Fibroblast of pulmonary artery (primary cell): ENCODE results near the gene ADAMTS3.

Experiments used
- DNase-seq: peaks from one replicate; pipeline ENCODE4 v3.0.0-alpha.2; 2010; ENCODE audit warnings: low read depth
- H3K4me3 ChIP-seq: replicated peaks from 2 replicates; pipeline ENCODE4 v1.5.1; 2011; ENCODE audit warnings: low read depth, mild to moderate bottlenecking, control low read depth, low read length, moderate library complexity
- CTCF ChIP-seq: IDR thresholded peaks from 2 replicates; pipeline ENCODE4 v1.5.1; 2011; ENCODE audit warnings: mild to moderate bottlenecking, control low read depth, low read length, inconsistent platforms; ENCODE audit errors: missing control alignments

ADAMTS3 gene

GRCh38 chr4:72325215-72325614 is 243.8 kb downstream of the ADAMTS3 start:
- no peak for DNase-seq
- TF ChIP-seq CTCF = no peak
- no peak overlapping the region for H3K4me3 ChIP-seq

- TF ChIP-seq CTCF = no peak
- H3K4me3 ChIP-seq = no peak overlapping the region
- DNase-seq = no peak
Observed at GRCh38 chr4:72323227-72323626, 245.8 kb downstream of the ADAMTS3 start.

GRCh38 chr4:72320223-72320948 is 248.6 kb downstream of the ADAMTS3 start:
- no peak overlapping the region for H3K4me3 ChIP-seq
- TF ChIP-seq CTCF = no peak
- no peak for DNase-seq

GRCh38 chr4:72319601-72320021 is 249.4 kb downstream of the ADAMTS3 start:
- H3K4me3 ChIP-seq = no peak overlapping the region
- DNase-seq = peak; percentile 44
- no peak for TF ChIP-seq CTCF

GRCh38 chr4:72318421-72319170 is 250.4 kb downstream of the ADAMTS3 start:
- no peak overlapping the region for H3K4me3 ChIP-seq
- no peak for TF ChIP-seq CTCF
- no peak for DNase-seq

GRCh38 chr4:72314869-72315268 is 254.2 kb downstream of the ADAMTS3 start:
- no peak overlapping the region for H3K4me3 ChIP-seq
- peak; percentile 94 for DNase-seq
- no peak for TF ChIP-seq CTCF
